ENCODE results near the gene NECTIN4.
"Not testable (repeated sequence)": the region's sequence is repeated elsewhere in the genome, so short reads cannot be mapped to it uniquely, and the experiment has no call there.

The NECTIN4 gene

DNA sequence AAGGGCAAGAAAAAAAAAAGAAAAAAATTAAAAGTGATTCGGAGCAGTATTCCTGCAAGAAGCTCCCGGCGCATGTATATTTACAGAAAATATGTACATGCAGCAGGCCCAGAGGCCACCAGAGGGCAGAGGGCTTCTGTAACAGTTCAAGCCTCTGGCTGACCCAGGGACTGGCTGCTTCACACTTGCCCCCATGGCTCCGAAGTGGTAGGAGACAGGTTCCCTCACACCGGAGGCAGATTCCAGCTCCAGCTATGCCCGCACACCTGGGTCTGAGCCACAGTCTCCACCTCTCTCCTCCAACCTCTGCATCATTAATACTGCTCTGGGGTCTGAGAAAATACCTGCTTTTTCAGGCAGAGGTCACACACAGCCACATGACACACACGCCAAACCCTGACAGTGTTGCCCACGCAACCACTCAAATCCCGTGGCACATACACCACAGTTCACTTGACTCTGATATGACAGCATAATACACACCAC is 17.4 kb downstream of the NECTIN4 start:
- peaks cover 10% of the 10 kb centered on the region for H3K27me3 ChIP-seq (ENCODE audit: insufficient read depth, low read length)
- H3K9me3 ChIP-seq (ENCODE audit: low read length): peaks cover 2% of the 10 kb centered on the region
- H3K4me1 ChIP-seq (ENCODE audit: insufficient read depth, low read length): peaks cover 9% of the 10 kb centered on the region
- H3K4me3 ChIP-seq (ENCODE audit: low read length): no peak overlapping the region
- H3K36me3 ChIP-seq (ENCODE audit: insufficient read depth, low read length): no peaks in the 10 kb centered on the region
- no peak overlapping the region for H2AFZ ChIP-seq (ENCODE audit: low read depth, low read length)

DNA sequence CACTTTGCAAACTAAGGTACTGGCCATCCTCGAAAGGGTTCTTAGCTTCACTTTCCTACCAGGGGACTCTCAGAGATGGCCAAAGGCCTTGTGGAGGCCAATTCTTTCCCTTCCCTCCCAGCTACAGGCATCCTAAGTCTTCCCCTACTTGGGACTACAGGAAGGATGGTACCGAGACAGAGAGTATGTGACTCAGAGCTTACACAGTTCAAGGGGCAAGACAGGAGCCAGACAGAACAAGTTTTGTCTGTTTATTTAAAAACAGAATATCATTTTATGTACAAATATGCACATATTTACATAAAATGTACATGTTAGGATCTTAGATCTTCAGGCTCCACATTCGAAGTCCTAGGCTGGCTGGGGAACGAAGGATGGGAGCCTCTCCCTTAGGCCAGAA is 18.6 kb downstream of the NECTIN4 start:
- Histone ChIP-seq H3K9me3 (ENCODE audit: low read length) (peaks cover 2% of the 10 kb centered on the region), H3K36me3 (ENCODE audit: insufficient read depth, low read length) (no peaks in the 10 kb centered on the region), H3K4me1 (ENCODE audit: insufficient read depth, low read length) (peaks cover 9% of the 10 kb centered on the region), H3K4me3 (ENCODE audit: low read length) (no peak overlapping the region), H2AFZ (ENCODE audit: low read depth, low read length) (no peak overlapping the region), H3K27me3 (ENCODE audit: insufficient read depth, low read length) (peaks cover 13% of the 10 kb centered on the region)

DNA sequence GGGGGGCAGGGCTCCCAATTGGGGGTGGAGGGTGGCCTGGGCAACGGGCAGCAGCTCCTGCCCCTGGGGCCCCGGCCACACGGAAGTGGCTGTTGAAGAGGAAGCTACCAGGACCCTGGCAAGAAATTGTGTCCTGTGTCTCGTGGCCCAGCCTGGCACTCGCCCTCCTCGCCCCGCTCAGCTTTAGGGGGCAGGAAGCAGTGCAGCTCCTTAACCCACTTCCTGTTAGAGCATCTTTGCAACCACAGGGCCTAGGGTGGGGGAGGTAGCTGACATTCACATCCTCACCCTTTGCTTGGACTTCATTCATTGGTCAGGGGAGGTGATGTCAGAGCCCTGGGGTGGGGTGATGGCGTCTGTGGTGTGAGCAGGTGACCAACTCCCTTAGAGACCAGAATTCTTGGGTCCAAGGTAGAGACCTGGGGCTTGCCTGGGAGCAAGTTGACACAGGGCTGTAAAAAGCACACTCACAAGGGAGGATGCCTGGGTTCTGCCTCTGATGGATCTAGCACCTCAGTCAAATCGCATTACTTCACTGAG is 19.6 kb downstream of the NECTIN4 start, which contains the start of gene ARHGAP30:
ARHGAP30 (minus strand) TSS at position 161 of the 540 bp plus-strand sequence. CDS start 267 bp downstream, outside the sequence.
- Histone ChIP-seq H3K4me3 (ENCODE audit: low read length) (no peak within 1 kb of the TSS), H3K36me3 (ENCODE audit: insufficient read depth, low read length) (no peaks in the 10 kb centered on the region), H3K9me3 (ENCODE audit: low read length) (peaks cover 2% of the 10 kb centered on the region), H3K27me3 (ENCODE audit: insufficient read depth, low read length) (peaks cover 17% of the 10 kb centered on the region), H2AFZ (ENCODE audit: low read depth, low read length) (no peak within 1 kb of the TSS), H3K4me1 (ENCODE audit: insufficient read depth, low read length) (peaks cover 9% of the 10 kb centered on the region)

DNA sequence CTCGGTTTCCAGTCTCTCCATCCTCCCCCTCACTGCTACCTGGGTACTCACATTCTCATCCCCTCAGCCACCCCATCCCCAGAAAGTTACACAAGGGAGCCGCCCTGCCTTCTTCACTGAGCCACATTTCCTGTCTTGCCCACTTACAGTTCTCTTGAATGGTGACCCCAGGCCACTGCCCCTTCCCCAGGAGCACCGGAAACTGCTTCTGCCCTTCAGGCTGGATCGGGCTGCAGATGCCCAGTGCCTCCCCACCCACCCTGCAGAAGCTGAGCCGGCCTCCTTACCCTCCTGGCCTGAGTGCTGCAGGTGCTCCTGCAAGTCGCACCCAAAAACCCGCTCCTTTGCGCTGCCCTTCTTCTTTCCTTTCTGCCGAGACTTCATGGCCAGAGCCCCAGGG is 20.1 kb downstream of the NECTIN4 start:
- peaks cover 2% of the 10 kb centered on the region for H3K9me3 ChIP-seq (ENCODE audit: low read length)
- peaks cover 9% of the 10 kb centered on the region for H3K4me1 ChIP-seq (ENCODE audit: insufficient read depth, low read length)
- peaks cover 19% of the 10 kb centered on the region for H3K27me3 ChIP-seq (ENCODE audit: insufficient read depth, low read length)
- no peaks in the 10 kb centered on the region for H3K36me3 ChIP-seq (ENCODE audit: insufficient read depth, low read length)
- H3K4me3 ChIP-seq (ENCODE audit: low read length): no peak overlapping the region
- no peak overlapping the region for H2AFZ ChIP-seq (ENCODE audit: low read depth, low read length)

DNA sequence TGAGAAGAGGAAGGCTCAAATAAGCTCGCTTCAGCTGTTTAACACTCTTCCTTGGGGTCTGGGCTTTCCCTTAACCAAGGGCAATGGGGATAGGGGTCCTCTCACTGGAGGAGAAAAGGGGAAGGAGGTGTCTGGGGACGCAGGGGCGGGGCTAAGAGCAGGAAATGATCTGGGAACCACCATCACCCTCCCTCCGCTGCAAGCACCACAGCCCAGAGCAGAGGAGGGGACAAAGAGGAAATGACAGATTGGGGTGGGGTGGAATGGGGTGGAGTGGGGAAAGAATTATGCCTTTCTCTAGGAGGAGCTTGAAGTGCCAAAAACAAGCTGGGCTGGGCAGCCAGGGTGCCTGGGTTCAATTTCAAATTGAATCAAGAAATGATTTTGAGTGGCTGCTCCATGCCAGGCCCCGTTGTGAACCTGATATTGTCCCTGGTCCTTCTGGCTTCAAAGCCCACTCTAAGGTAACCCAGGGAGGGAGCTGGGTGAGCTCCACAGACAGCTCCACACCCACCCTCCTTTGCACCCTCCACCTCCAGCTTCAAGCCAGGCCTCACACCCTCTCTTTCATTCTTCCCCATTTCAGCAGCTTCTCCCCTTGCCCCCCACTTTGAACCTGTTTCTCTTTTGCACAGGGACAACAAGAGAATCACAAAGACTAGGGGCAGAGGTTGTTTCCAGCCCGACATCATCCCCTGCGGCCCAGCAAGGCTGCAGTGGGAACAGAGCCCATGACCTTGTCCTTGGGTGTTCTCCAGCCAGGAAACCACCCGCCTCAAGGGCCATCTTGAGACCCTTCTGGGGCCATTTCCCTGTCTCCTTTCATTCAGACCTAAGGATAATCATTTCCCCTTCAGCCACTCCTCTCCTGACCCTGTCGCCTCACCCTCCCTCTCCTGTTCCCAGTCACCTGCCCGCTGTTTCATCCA is 20.8 kb downstream of the NECTIN4 start:
- Histone ChIP-seq H2AFZ (ENCODE audit: low read depth, low read length) (no peak overlapping the region), H3K36me3 (ENCODE audit: insufficient read depth, low read length) (no peaks in the 10 kb centered on the region), H3K9me3 (ENCODE audit: low read length) (peaks cover 2% of the 10 kb centered on the region), H3K4me3 (ENCODE audit: low read length) (no peak overlapping the region), H3K4me1 (ENCODE audit: insufficient read depth, low read length) (peaks cover 9% of the 10 kb centered on the region), H3K27me3 (ENCODE audit: insufficient read depth, low read length) (peaks cover 19% of the 10 kb centered on the region)

DNA sequence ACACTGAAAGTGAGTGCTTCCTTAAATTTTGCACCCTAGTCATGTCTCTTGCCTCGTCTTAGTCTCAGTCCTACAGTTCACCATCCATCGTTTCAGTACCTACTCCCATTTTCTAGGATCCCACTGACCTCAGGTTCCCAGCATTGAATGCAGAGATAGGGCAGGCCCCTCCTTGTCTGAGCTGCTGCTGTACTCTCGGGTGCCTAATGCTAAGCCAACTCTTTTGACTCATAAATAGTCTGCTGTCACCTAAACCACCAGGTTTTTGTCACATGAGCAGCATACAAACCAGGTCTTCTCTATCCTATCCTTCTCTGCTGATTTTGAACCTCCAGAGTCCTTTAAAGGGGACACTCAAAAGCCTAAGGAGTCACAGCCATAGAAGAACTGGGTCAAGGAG is 22.7 kb downstream of the NECTIN4 start:
- Histone ChIP-seq H2AFZ (ENCODE audit: low read depth, low read length) (no peak overlapping the region), H3K9me3 (ENCODE audit: low read length) (peaks cover 2% of the 10 kb centered on the region), H3K4me1 (ENCODE audit: insufficient read depth, low read length) (no peaks in the 10 kb centered on the region), H3K27me3 (ENCODE audit: insufficient read depth, low read length) (peaks cover 19% of the 10 kb centered on the region), H3K4me3 (ENCODE audit: low read length) (no peak overlapping the region), H3K36me3 (ENCODE audit: insufficient read depth, low read length) (no peaks in the 10 kb centered on the region)

DNA sequence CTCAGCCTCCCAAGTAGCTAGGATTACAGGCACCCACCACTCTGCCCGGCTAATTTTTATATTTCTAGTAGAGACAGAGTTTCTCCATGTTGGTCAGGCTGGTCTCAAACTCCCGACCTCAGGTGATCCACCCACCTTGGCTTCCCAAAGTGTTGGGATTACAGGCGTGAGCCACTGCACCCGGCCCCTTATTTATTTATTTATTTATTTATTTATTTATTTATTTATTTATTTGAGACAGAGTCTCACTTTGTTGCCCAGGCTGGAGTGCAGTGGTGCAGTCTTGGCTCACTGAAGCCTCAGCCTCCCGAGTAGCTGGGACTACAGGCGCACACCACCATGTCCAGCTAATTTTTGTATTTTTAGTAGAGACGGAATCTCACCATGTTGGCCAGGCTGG is 23.7 kb downstream of the NECTIN4 start:
- H3K27me3 ChIP-seq (ENCODE audit: insufficient read depth, low read length): peaks cover 19% of the 10 kb centered on the region
- H3K4me3 ChIP-seq (ENCODE audit: low read length); H2AFZ ChIP-seq (ENCODE audit: low read depth, low read length); H3K9me3 ChIP-seq (ENCODE audit: low read length); H3K36me3 ChIP-seq (ENCODE audit: insufficient read depth, low read length); H3K4me1 ChIP-seq (ENCODE audit: insufficient read depth, low read length): not testable (repeated sequence)

DNA sequence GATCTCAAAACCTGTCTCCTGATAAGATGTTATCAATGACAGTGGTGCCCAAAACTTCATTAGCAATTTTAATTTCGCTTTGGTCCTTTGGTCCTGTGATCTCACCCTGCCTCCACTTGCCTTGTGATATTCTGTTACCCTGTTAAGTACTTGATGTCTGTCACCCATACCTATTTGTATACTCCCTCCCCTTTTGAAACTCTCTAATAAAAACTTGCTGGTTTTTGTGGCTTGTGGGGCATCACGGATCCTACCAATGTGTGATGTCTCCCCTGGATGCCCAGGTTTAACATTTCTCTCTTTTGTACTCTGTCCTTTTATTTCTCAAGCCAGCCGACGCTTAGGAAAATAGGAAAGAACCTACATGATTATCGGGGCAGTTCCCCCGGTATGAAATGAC is 25.4 kb downstream of the NECTIN4 start:
- not testable (repeated sequence) for H3K9me3 ChIP-seq (ENCODE audit: low read length); H2AFZ ChIP-seq (ENCODE audit: low read depth, low read length); H3K4me3 ChIP-seq (ENCODE audit: low read length); H3K4me1 ChIP-seq (ENCODE audit: insufficient read depth, low read length); H3K36me3 ChIP-seq (ENCODE audit: insufficient read depth, low read length)
- peaks cover 19% of the 10 kb centered on the region for H3K27me3 ChIP-seq (ENCODE audit: insufficient read depth, low read length)

DNA sequence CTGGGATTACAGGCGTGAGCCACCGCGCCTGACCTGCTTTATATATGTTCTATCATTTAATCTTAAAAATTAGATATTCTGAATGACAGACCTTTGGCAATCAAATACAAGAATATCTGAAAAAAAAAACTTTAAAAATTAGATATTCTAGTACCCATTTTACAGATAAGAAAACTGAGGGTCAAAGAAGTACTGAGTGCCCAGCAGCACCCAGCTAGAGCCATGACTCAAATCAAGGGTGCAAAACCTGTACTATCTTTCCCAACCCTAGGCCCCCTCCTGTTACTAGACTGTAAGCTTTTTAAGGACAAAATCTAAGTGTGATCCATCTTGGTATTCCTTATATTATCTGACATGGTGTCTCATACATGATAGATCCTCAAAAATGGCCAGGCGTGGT is 27.9 kb downstream of the NECTIN4 start:
- Histone ChIP-seq H3K36me3 (ENCODE audit: insufficient read depth, low read length) (no peaks in the 10 kb centered on the region), H3K27me3 (ENCODE audit: insufficient read depth, low read length) (peaks cover 7% of the 10 kb centered on the region), H2AFZ (ENCODE audit: low read depth, low read length) (no peak overlapping the region), H3K4me1 (ENCODE audit: insufficient read depth, low read length) (no peaks in the 10 kb centered on the region), H3K4me3 (ENCODE audit: low read length) (no peak overlapping the region), H3K9me3 (ENCODE audit: low read length) (no peaks in the 10 kb centered on the region)

DNA sequence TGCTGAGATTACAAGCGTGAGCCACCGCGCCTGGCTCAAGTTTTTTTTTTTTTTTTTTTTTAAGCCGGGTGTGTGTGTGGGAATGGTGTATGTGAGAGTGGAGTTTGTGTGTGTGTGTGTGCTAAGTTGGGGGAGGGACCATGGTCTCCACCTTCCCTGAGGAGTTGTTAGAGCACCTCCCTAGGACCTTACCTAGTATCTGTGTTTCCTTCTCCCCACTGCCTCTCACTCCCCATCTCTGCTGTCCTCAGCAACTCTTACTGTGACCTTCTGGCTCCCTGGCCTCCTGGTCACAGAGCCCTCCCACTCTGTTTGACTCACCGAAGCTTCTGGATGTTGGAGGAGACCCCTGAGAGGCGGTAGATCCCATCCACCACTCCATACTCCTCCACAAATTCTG is 30.1 kb downstream of the NECTIN4 start:
- Histone ChIP-seq H3K4me1 (ENCODE audit: insufficient read depth, low read length) (no peaks in the 10 kb centered on the region), H3K9me3 (ENCODE audit: low read length) (no peaks in the 10 kb centered on the region), H3K36me3 (ENCODE audit: insufficient read depth, low read length) (no peaks in the 10 kb centered on the region), H3K27me3 (ENCODE audit: insufficient read depth, low read length) (peaks cover under 1% of the 10 kb centered on the region), H2AFZ (ENCODE audit: low read depth, low read length) (no peak overlapping the region), H3K4me3 (ENCODE audit: low read length) (no peak overlapping the region)

DNA sequence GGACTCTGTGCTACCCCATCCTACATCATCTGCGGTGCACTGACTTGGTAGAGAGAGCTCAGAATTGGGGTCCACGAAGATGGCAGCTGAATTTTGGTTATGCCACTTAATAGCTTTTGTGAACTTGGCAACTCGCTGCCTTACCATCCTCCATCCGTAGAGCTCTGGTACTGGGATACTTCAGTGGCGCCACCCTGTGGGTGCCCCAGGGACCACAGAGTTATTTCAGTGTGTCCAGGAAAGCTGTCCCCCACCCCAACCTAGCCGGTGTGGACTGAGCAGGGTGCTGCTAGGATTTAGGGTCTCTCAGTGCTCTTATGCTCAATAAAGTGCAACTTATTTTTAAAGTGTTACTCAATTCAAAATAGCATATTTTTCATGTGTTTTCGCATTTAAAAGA is 34.6 kb downstream of the NECTIN4 start:
- no peaks in the 10 kb centered on the region for H3K9me3 ChIP-seq (ENCODE audit: low read length)
- no peaks in the 10 kb centered on the region for H3K27me3 ChIP-seq (ENCODE audit: insufficient read depth, low read length)

DNA sequence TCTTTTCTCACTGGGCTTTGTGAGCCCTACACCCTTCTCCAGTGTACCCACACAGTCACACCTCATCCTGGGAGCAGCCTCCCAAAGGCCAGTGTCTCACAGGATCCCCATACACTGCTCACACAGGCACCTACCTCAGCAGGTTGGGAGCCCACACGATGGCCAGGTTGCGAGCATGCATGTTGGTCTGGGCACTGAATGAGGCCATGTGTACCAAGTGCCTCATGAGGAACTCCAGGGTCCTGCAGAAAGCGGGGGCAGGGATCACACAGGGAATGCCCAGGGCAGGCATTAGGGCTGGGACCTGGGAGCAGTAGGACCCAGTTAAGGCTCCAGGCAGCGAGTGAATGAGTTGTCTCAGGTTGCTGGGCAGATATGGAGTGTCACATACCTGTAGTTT is 35.1 kb downstream of the NECTIN4 start:
- H3K4me3 ChIP-seq (ENCODE audit: low read length): no peak overlapping the region
- H3K36me3 ChIP-seq (ENCODE audit: insufficient read depth, low read length): no peaks in the 10 kb centered on the region
- no peak overlapping the region for H2AFZ ChIP-seq (ENCODE audit: low read depth, low read length)
- H3K9me3 ChIP-seq (ENCODE audit: low read length): no peaks in the 10 kb centered on the region
- H3K27me3 ChIP-seq (ENCODE audit: insufficient read depth, low read length): no peaks in the 10 kb centered on the region
- no peaks in the 10 kb centered on the region for H3K4me1 ChIP-seq (ENCODE audit: insufficient read depth, low read length)

More for the DNA sequence above, 34.6 kb downstream of the NECTIN4 start:
- H3K4me1 ChIP-seq (ENCODE audit: insufficient read depth, low read length): no peaks in the 10 kb centered on the region
- no peak overlapping the region for H2AFZ ChIP-seq (ENCODE audit: low read depth, low read length)
- H3K36me3 ChIP-seq (ENCODE audit: insufficient read depth, low read length): no peaks in the 10 kb centered on the region
- no peak overlapping the region for H3K4me3 ChIP-seq (ENCODE audit: low read length)

DNA sequence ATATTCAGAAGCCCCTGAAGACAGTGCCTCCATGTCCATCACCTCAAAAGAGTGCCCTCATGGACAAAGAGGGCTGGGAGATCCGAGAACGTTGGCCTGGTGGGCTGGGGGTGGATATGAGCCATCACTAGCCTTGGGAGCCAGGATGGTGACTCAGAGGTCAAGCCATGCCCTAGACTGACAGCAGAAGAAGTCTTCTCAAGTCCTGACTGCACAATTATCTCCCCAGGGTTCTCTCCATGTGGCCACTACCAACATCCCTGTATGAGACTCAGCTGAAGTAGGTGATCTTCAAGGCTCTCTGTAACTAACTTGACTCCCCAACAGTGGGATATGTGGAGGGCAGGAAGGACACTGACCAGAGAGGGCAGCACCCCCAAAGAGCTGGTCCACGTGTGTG is 36.5 kb downstream of the NECTIN4 start:
- Histone ChIP-seq H3K4me1 (ENCODE audit: insufficient read depth, low read length) (no peaks in the 10 kb centered on the region), H3K4me3 (ENCODE audit: low read length) (no peak overlapping the region), H2AFZ (ENCODE audit: low read depth, low read length) (no peak overlapping the region), H3K27me3 (ENCODE audit: insufficient read depth, low read length) (no peaks in the 10 kb centered on the region), H3K36me3 (ENCODE audit: insufficient read depth, low read length) (no peaks in the 10 kb centered on the region), H3K9me3 (ENCODE audit: low read length) (peaks cover 11% of the 10 kb centered on the region)
